IMR-90 (cell line): ENCODE measurements around the gene SHROOM1. TPM values are rescaled to one million over a fixed set of nuclear protein-coding genes. Genes with fewer than 3 reads are reported as not detected.

Source experiments
- ATAC-seq: fragments of 200-7000 bp; cut with Tn5 transposase; 2 replicates; pipeline ENCODE4 v1.9.1; 2020; ENCODE audit warnings: low read depth, mild to moderate bottlenecking, moderate library complexity
- BruUV-seq: library from RNA; stranded (reverse); fragments of 400-500 nt; replicated peaks from 2 replicates; lab custom pipeline; 2021; lab: Mats Ljungman, UMichigan
- CTCF ChIA-PET: fragments of 300-600 bp; formaldehyde crosslinking; extraction: SDS; loops from one replicate; lab custom pipeline; 2021; ENCODE audit warnings: antibody characterized with exemption; lab: Yijun Ruan, JAX
- POLR2A ChIA-PET: fragments of 300-600 bp; sonication (Branson Sonifier 250); formaldehyde crosslinking; loops from one replicate; lab custom pipeline; 2022; ENCODE audit warnings: antibody characterized with exemption; ENCODE audit not compliant: unreplicated experiment; lab: Charles Lee
- DNase-seq: peaks from one replicate; pipeline ENCODE4 v3.0.0; 2013
- H2AFZ ChIP-seq: replicated peaks from 2 replicates; pipeline ENCODE3; 2013; ENCODE audit warnings: low read length, mild to moderate bottlenecking; ENCODE audit not compliant: poor library complexity
- H2AK5ac ChIP-seq: 2 replicates; pipeline ENCODE4 v1.6.1; 2013; ENCODE audit warnings: low read depth, low read length, inconsistent platforms
- H2AK9ac ChIP-seq: replicated peaks from 2 replicates; pipeline ENCODE3; 2013; ENCODE audit warnings: mild to moderate bottlenecking, low read depth, low read length, moderate library complexity; ENCODE audit not compliant: poor library complexity
- H2BK120ac ChIP-seq: 2 replicates; pipeline ENCODE4 v1.6.1; 2013; ENCODE audit warnings: low read depth, low read length, inconsistent platforms
- H2BK15ac ChIP-seq: 3 replicates; pipeline ENCODE4 v1.6.1; 2013; ENCODE audit warnings: low read depth, low read length, inconsistent platforms
- H2BK20ac ChIP-seq: 2 replicates; pipeline ENCODE4 v1.6.1; 2013; ENCODE audit warnings: low read depth, mild to moderate bottlenecking, inconsistent platforms, low read length, moderate library complexity
- H2BK5ac ChIP-seq: 2 replicates; pipeline ENCODE4 v1.6.1; 2013; ENCODE audit warnings: mild to moderate bottlenecking, low read depth, low read length, inconsistent platforms; ENCODE audit not compliant: poor library complexity, severe bottlenecking
- H3K14ac ChIP-seq: replicated peaks from 2 replicates; pipeline ENCODE4 v1.6.1; 2013; ENCODE audit warnings: low read depth, low read length, inconsistent platforms
- H3K18ac ChIP-seq: 2 replicates; pipeline ENCODE4 v1.6.1; 2013; ENCODE audit warnings: low read depth, low read length, control low read depth
- H3K23ac ChIP-seq: 2 replicates; pipeline ENCODE4 v1.6.1; 2013; ENCODE audit warnings: low read depth, low read length, inconsistent platforms
- H3K27ac ChIP-seq: 2 replicates; pipeline ENCODE4 v1.5.1; 2013; ENCODE audit warnings: mild to moderate bottlenecking, control low read depth, low read length; ENCODE audit not compliant: insufficient read depth
- H3K27me3 ChIP-seq: 2 replicates; pipeline ENCODE4 v1.6.1; 2013; ENCODE audit warnings: low read length; ENCODE audit not compliant: control insufficient read depth, insufficient read depth
- H3K36me3 ChIP-seq: 2 replicates; pipeline ENCODE4 v1.6.1; 2013; ENCODE audit warnings: low read length, mixed read lengths; ENCODE audit not compliant: control insufficient read depth, insufficient read depth
- H3K4ac ChIP-seq: 2 replicates; pipeline ENCODE4 v1.6.1; 2013; ENCODE audit warnings: low read depth, low read length, inconsistent platforms
- H3K4me1 ChIP-seq: 2 replicates; pipeline ENCODE4 v1.6.1; 2013; ENCODE audit warnings: low read length, mixed read lengths; ENCODE audit not compliant: control insufficient read depth, insufficient read depth
- H3K4me2 ChIP-seq: 2 replicates; pipeline ENCODE4 v1.6.1; 2013; ENCODE audit warnings: low read depth, mild to moderate bottlenecking, control low read depth, low read length, moderate library complexity
- H3K4me3 ChIP-seq: 2 replicates; pipeline ENCODE4 v1.5.1; 2013; ENCODE audit warnings: low read depth, mild to moderate bottlenecking, control low read depth, low read length, moderate library complexity; ENCODE audit not compliant: insufficient read depth
- H3K56ac ChIP-seq: 2 replicates; pipeline ENCODE4 v1.6.1; 2013; ENCODE audit warnings: low read length, inconsistent platforms; ENCODE audit not compliant: insufficient read depth; ENCODE audit errors: extremely low read depth
- H3K79me1 ChIP-seq, 2 experiments: 2 replicates each; pipeline ENCODE4 v1.6.1; 2013; ENCODE audit warnings: low read length in 2 of 2, inconsistent platforms in 1 of 2, low read depth in 1 of 2
- H3K9ac ChIP-seq: 2 replicates; pipeline ENCODE4 v1.6.1; 2013; ENCODE audit warnings: low read depth, low read length, control low read depth
- H3K9me1 ChIP-seq: 2 replicates; pipeline ENCODE4 v1.6.1; 2013; ENCODE audit warnings: low read length, inconsistent platforms; ENCODE audit not compliant: insufficient read depth
- H3K9me3 ChIP-seq: 2 replicates; pipeline ENCODE4 v1.6.1; 2013; ENCODE audit warnings: low read length; ENCODE audit not compliant: control insufficient read depth, insufficient read depth
- H4K20me1 ChIP-seq: 2 replicates; pipeline ENCODE4 v1.6.1; 2013; ENCODE audit warnings: low read length, inconsistent platforms; ENCODE audit not compliant: insufficient read depth
- H4K5ac ChIP-seq: 2 replicates; pipeline ENCODE4 v1.6.1; 2013; ENCODE audit warnings: mild to moderate bottlenecking, low read depth, low read length, control low read depth
- H4K8ac ChIP-seq, 2 experiments: 2 replicates each; pipeline ENCODE4 v1.6.1; 2013; ENCODE audit warnings: low read depth in 2 of 2, low read length in 2 of 2, control low read depth in 1 of 2, inconsistent platforms in 1 of 2
- H4K91ac ChIP-seq: 2 replicates; pipeline ENCODE4 v1.6.1; 2013; ENCODE audit warnings: low read depth, low read length, inconsistent platforms; ENCODE audit not compliant: insufficient read depth
- CTCF ChIP-seq: conservative IDR thresholded peaks from 2 replicates; pipeline ENCODE4 v1.5.1; 2012; ENCODE audit warnings: mild to moderate bottlenecking, low read depth, low read length, improper control_type of control experiment
- RAD21 ChIP-seq: IDR thresholded peaks from 2 replicates; pipeline ENCODE4 v1.6.1; 2012; ENCODE audit warnings: low read length, improper control_type of control experiment
- WGBS, 2 experiments: methylation state at CpG; one replicate each; pipeline versions ENCODE4 v1.1.5 to v1.1.7; 2013; ENCODE audit warnings: missing lambda C conversion rate in 2 of 2; ENCODE audit not compliant: insufficient read length in 1 of 2; ENCODE audit errors: extremely low coverage in 2 of 2; 5-methylcytosine and 5-hydroxymethylcytosine counted together
- dilution Hi-C: fragments of 300-500 bp; cut with HindIII; formaldehyde crosslinking; loops from one replicate; pipeline ENCODE4 v1.14.3; 2018; ENCODE audit warnings: low sequenced_read_pairs; ENCODE audit not compliant: unreplicated experiment
- in situ Hi-C: fragments of 300-500 bp; cut with MboI; formaldehyde crosslinking; loops from 3 replicates; pipeline ENCODE4 v1.14.3; 2019; ENCODE audit warnings: low sequenced_read_pairs, inconsistent platforms, mixed read lengths
- intact Hi-C: fragments of 100-400 bp; cut with micrococcal nuclease; formaldehyde crosslinking; loops from 2 replicates; pipeline ENCODE4 v1.10.0; 2022
- polyA plus RNA-seq, 3 experiments: library from polyadenylated mRNA; depleted of rRNA; stranded (reverse); fragments of >200 nt; gene quantifications; 2 replicates each; pipeline ENCODE4 v1.2.3, GENCODE V29; 2012; ENCODE audit warnings: low replicate concordance in 1 of 3
- total RNA-seq: library from RNA; depleted of rRNA; stranded (reverse); fragments of >200 nt; gene quantifications from 2 replicates; pipeline ENCODE4 v1.2.3, GENCODE V29; 2012

SHROOM1 gene
- total and polyA plus RNA-seq, 2 of the 4 experiments (the other 2 are of a cell fraction): 1.4 to 6.3 TPM

- H4K91ac ChIP-seq: no peak overlapping the region
- H2BK15ac ChIP-seq: no peak overlapping the region
- no TSS peak for BruUV-seq
- H3K4ac ChIP-seq: no peak overlapping the region
- peaks cover 34 to 83% of the 10 kb centered on the region in 2 experiments for H3K79me1 ChIP-seq
- TF ChIP-seq CTCF: no peak
- no peak for TF ChIP-seq RAD21
- 100% methylated on average over 1 of the region's 12 CpGs; no CpG with 5 or more reads in 1 of the 2 experiments for WGBS, 2 experiments
- no peak overlapping the region for H3K27ac ChIP-seq
- H2AFZ ChIP-seq: peak overlapping the region; percentile 16
- H3K23ac ChIP-seq: no peak overlapping the region
- no peak overlapping the region for H4K8ac ChIP-seq
- H3K18ac ChIP-seq: no peak overlapping the region
- H3K9me1 ChIP-seq: peaks cover 53% of the 10 kb centered on the region
- H3K4me3 ChIP-seq: no peak overlapping the region
- ChIA-PET CTCF (interaction anchor here (0.6 to 1.9 kb wide), 4 partner anchors 40 to 56 kb away, joined by 3 to 4 read pairs (median 3); no protein-coding TSS in a partner anchor), POLR2A (no interaction called here)
- peak overlapping the region; percentile 47 for H2AK9ac ChIP-seq
- H4K20me1 ChIP-seq: peaks cover 51% of the 10 kb centered on the region
- in situ Hi-C loops: no loop called here
- no peak overlapping the region for H4K5ac ChIP-seq
- H3K4me2 ChIP-seq: no peak overlapping the region
- no peaks in the 10 kb centered on the region for H3K27me3 ChIP-seq
- H3K36me3 ChIP-seq: no peaks in the 10 kb centered on the region
- H3K56ac ChIP-seq: no peak overlapping the region
- H3K9ac ChIP-seq: no peak overlapping the region
- no peak overlapping the region for H3K14ac ChIP-seq
- H3K4me1 ChIP-seq: peaks cover 19% of the 10 kb centered on the region
- ATAC-seq (no peak), DNase-seq (no peak)
- intact Hi-C loops: no loop called here
- H2AK5ac ChIP-seq: 0 out of 2 replicates have a peak overlapping the region, but pooled peaks have one; percentile 33
- no peak overlapping the region for H2BK20ac ChIP-seq
- H3K9me3 ChIP-seq: no peaks in the 10 kb centered on the region
- dilution Hi-C loops: no loop called here
- H2BK120ac ChIP-seq: no peak overlapping the region
- H2BK5ac ChIP-seq: no peak overlapping the region
These were observed 56.7 kb downstream of the SHROOM1 start for GRCh38 chr5:132773601-132774355.
